Activated naive CD8-positive, alpha-beta T cell treated with anti-CD3 and anti-CD28 coated beads for 36 hours (primary cell): ENCODE data around the gene PCDHGB2. TPM values are rescaled to one million over a fixed set of nuclear protein-coding genes. Genes with fewer than 3 reads are reported as not detected.
"Not testable (repeated sequence)": the region's sequence is repeated elsewhere in the genome, so short reads cannot be mapped to it uniquely, and the experiment has no call there.

Source experiments
- DNase-seq: peaks from one replicate; pipeline ENCODE4 v3.0.0; 2021
- H3K27ac Mint-ChIP-seq: one replicate; pipeline ENCODE4 v1.8.0; 2022; ENCODE audit warnings: mild to moderate bottlenecking, moderate library complexity, mixed read lengths
- H3K27me3 Mint-ChIP-seq: one replicate; pipeline ENCODE4 v1.8.0; 2022; ENCODE audit warnings: mild to moderate bottlenecking, mixed read lengths
- H3K36me3 Mint-ChIP-seq: one replicate; pipeline ENCODE4 v1.8.0; 2021; ENCODE audit warnings: mild to moderate bottlenecking, mixed read lengths
- H3K4me1 Mint-ChIP-seq: one replicate; pipeline ENCODE4 v1.8.0; 2021; ENCODE audit warnings: mixed read lengths
- H3K4me3 Mint-ChIP-seq: one replicate; pipeline ENCODE4 v1.8.0; 2022; ENCODE audit warnings: mild to moderate bottlenecking, moderate library complexity, mixed read lengths
- H3K9me3 Mint-ChIP-seq: one replicate; pipeline ENCODE4 v1.8.0; 2022; ENCODE audit warnings: mixed read lengths
- total RNA-seq, 2 experiments: library from RNA; stranded (reverse); gene quantifications; one replicate each; pipeline ENCODE4 v1.2.3, GENCODE V29; 2021

PCDHGB2 gene
- total RNA-seq, 2 experiments from 2014 or later: 0.10 TPM; not detected in 1

DNA sequence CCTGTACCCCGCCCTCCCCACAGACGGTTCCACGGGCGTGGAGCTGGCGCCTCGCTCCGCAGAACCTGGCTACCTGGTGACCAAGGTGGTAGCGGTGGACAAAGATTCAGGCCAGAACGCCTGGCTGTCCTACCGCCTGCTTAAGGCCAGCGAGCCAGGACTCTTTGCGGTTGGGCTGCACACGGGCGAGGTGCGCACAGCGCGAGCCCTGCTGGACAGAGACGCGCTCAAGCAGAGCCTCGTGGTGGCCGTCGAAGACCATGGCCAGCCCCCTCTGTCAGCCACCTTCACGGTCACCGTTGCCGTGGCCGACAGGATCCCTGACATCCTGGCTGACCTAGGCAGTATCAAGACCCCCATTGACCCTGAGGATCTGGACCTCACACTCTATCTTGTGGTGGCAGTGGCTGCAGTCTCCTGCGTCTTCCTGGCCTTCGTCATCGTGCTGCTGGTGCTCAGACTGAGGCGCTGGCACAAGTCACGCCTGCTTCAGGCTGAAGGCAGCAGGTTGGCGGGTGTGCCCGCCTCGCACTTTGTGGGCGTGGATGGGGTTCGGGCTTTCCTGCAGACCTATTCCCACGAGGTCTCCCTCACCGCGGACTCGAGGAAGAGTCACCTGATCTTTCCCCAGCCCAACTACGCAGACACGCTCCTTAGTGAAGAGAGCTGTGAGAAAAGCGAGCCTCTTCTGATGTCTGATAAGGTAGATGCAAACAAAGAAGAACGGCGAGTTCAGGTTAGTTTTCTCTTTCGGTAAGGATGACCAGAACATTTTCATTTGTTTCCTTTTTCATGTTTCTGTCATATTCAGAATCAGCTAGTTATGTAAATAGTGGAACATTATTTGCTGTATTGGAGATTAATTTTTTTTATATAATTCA lies 6.5 kb downstream of the PCDHGB2 start:
- H3K27me3 Mint-ChIP-seq: peaks cover 92% of the 10 kb centered on the region
- H3K4me3 Mint-ChIP-seq: no peak overlapping the region
- peaks cover 4% of the 10 kb centered on the region for H3K4me1 Mint-ChIP-seq
- H3K9me3 Mint-ChIP-seq: peaks cover 31% of the 10 kb centered on the region
- no peak for DNase-seq
- no peak overlapping the region for H3K27ac Mint-ChIP-seq
- H3K36me3 Mint-ChIP-seq: peaks cover 28% of the 10 kb centered on the region

- Mint-ChIP-seq H3K9me3 (peaks cover 29% of the 10 kb centered on the region), H3K4me3 (peak within 1 kb of the TSS; percentile 60), H3K27ac (no peak within 1 kb of the TSS), H3K4me1 (peaks cover 4% of the 10 kb centered on the region), H3K36me3 (peaks cover 26% of the 10 kb centered on the region), H3K27me3 (peaks cover 93% of the 10 kb centered on the region)
- no peak for DNase-seq
Measured at GRCh38 chr5:141369994-141370848, 10.4 kb downstream of the PCDHGB2 start, which contains the start of gene PCDHGB3. TSS of gene PCDHGB3 (plus strand) at chr5:141370242. CDS start at chr5:141370395, 153 bp downstream.

DNA sequence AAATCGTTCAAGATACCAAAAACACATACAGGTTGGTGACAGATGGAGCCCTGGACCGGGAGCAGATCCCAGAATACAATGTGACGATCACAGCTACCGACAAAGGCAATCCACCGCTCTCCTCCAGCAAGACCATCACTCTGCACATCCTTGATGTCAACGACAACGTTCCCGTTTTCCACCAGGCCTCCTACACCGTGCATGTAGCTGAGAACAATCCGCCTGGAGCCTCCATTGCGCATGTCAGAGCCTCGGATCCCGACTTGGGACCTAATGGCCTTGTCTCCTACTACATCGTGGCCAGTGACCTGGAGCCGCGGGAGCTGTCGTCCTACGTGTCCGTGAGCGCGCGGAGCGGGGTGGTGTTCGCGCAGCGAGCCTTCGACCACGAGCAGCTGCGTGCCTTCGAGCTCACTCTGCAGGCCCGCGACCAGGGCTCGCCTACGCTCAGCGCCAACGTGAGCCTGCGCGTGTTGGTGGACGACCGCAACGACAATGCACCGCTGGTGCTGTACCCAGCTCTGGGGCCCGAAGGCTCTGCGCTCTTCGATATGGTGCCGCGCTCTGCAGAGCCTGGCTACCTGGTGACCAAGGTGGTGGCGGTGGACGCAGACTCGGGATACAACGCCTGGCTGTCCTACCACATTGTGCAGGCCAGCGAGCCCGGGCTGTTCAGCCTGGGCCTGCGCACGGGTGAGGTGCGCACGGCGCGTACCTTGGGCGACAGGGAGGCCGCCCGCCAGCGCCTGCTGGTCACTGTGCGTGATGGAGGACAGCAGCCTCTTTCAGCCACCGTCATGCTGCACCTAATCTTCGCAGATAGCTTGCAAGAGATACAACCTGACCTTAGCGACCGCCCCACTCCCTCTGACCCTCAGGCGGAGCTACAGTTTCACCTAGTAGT lies 12.0 kb downstream of the PCDHGB2 start:
- peaks cover 4% of the 10 kb centered on the region for H3K4me1 Mint-ChIP-seq
- H3K4me3 Mint-ChIP-seq: no peak overlapping the region
- peaks cover 32% of the 10 kb centered on the region for H3K9me3 Mint-ChIP-seq
- no peak overlapping the region for H3K27ac Mint-ChIP-seq
- H3K36me3 Mint-ChIP-seq: peaks cover 20% of the 10 kb centered on the region
- H3K27me3 Mint-ChIP-seq: peaks cover 90% of the 10 kb centered on the region
- no peak for DNase-seq

- Mint-ChIP-seq H3K4me3 (no peak within 1 kb of the TSS), H3K27ac (no peak within 1 kb of the TSS), H3K36me3 (peaks cover 25% of the 10 kb centered on the region), H3K9me3 (peaks cover 37% of the 10 kb centered on the region), H3K27me3 (peaks cover 86% of the 10 kb centered on the region), H3K4me1 (peaks cover 4% of the 10 kb centered on the region)
- no peak for DNase-seq
Measured at GRCh38 chr5:141373673-141374317, 14.0 kb downstream of the PCDHGB2 start, which contains the start of gene PCDHGA6. TSS of gene PCDHGA6 (plus strand) at chr5:141373891. CDS start at chr5:141374084, 193 bp downstream.

GRCh38 chr5:141374627-141375026 lies 14.8 kb downstream of the PCDHGB2 start:
- Mint-ChIP-seq H3K4me1 (peaks cover 4% of the 10 kb centered on the region), H3K27me3 (peaks cover 85% of the 10 kb centered on the region), H3K36me3 (peaks cover 25% of the 10 kb centered on the region), H3K27ac (no peak overlapping the region), H3K9me3 (peaks cover 39% of the 10 kb centered on the region), H3K4me3 (no peak overlapping the region)
- DNase-seq: no peak

DNA sequence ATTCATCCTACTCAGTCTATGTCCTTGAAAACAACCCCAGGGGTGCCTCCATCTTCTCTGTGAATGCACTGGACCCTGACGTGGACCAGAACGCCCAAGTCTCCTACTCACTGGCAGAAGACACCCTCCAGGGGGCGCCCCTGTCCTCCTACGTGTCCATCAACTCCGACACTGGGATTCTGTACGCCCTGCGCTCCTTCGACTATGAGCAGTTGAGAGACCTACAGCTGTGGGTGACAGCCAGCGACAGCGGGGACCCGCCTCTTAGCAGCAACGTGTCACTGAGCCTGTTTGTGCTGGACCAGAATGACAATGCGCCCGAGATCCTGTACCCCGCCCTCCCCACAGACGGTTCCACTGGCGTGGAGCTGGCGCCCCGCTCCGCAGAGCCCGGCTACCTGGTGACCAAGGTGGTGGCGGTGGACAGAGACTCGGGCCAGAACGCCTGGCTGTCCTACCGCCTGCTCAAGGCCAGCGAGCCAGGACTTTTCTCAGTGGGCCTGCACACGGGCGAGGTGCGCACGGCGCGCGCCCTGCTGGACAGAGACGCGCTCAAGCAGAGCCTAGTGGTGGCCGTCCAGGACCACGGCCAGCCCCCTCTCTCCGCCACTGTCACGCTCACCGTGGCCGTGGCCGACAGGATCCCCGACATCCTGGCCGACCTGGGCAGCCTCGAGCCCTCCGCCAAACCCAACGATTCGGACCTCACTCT lies 15.8 kb downstream of the PCDHGB2 start:
- H3K27me3 Mint-ChIP-seq: peaks cover 85% of the 10 kb centered on the region
- H3K27ac Mint-ChIP-seq, DNase-seq, H3K4me3 Mint-ChIP-seq, H3K4me1 Mint-ChIP-seq: not testable (repeated sequence)
- H3K36me3 Mint-ChIP-seq: peaks cover 23% of the 10 kb centered on the region
- peaks cover 37% of the 10 kb centered on the region for H3K9me3 Mint-ChIP-seq

DNA sequence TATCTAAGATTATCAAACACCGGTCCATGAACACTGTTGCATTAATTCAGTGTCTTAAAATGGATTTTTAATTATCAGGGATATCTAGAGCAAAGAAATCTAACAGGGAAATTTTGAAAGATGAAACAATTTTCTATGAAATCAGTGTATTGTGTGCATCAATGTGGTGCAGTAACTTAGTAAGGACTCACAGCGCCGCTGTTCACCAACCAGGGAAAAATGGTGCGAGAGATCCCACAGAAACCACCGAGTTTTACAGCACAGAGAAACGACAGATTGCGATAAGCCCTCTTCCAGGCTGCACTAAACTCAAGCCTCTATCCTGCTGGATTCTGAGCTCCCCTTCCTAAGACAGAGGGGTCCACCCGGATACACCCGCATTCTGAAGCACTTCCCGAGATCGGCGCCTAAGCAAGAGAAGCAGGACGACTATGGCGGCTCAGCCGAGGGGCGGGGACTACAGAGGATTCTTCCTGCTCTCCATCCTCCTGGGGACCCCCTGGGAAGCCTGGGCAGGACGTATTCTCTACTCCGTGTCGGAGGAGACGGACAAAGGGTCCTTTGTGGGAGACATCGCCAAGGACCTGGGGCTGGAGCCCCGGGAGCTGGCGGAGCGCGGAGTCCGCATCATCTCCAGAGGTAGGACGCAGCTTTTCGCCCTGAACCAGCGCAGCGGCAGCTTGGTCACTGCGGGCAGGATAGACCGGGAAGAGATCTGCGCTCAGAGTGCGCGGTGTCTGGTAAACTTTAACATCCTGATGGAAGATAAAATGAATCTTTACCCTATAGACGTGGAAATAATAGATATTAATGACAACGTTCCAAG lies 22.9 kb downstream of the PCDHGB2 start, which contains the start of gene PCDHGA7:
Gene PCDHGA7 (plus strand): TSS at position 274 of the 826 bp plus-strand sequence. CDS start 158 bp downstream, at position 432.
- peak within 1 kb of the TSS; percentile 59 for H3K4me3 Mint-ChIP-seq
- peaks cover 35% of the 10 kb centered on the region for H3K9me3 Mint-ChIP-seq
- peaks cover 2% of the 10 kb centered on the region for H3K36me3 Mint-ChIP-seq
- no peak for DNase-seq
- peaks cover 88% of the 10 kb centered on the region for H3K27me3 Mint-ChIP-seq
- H3K27ac Mint-ChIP-seq: no peak within 1 kb of the TSS
- peaks cover 2% of the 10 kb centered on the region for H3K4me1 Mint-ChIP-seq

DNA sequence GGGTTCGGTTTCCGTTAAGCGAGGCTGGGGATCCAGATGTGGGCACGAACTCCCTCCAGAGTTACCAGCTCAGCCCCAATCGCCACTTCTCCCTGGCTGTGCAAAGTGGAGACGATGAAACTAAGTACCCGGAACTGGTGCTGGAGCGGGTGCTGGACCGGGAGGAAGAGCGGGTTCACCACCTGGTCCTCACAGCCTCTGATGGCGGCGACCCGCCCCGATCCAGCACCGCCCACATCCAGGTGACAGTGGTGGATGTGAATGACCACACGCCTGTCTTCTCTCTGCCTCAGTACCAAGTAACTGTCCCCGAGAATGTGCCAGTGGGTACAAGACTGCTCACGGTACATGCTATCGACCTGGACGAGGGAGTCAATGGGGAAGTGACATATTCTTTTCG lies 23.6 kb downstream of the PCDHGB2 start:
- Mint-ChIP-seq H3K27ac (no peak overlapping the region), H3K4me1 (peaks cover 2% of the 10 kb centered on the region), H3K9me3 (peaks cover 38% of the 10 kb centered on the region), H3K36me3 (peaks cover 4% of the 10 kb centered on the region), H3K27me3 (peaks cover 86% of the 10 kb centered on the region), H3K4me3 (no peak overlapping the region)
- DNase-seq: no peak

GRCh38 chr5:141384471-141385267 lies 24.9 kb downstream of the PCDHGB2 start:
- Mint-ChIP-seq H3K27ac (no peak overlapping the region), H3K4me3 (no peak overlapping the region), H3K4me1 (peaks cover 2% of the 10 kb centered on the region), H3K27me3 (peaks cover 89% of the 10 kb centered on the region), H3K36me3 (peaks cover 13% of the 10 kb centered on the region), H3K9me3 (peaks cover 41% of the 10 kb centered on the region)
- DNase-seq: no peak

GRCh38 chr5:141387557-141388311 lies 27.9 kb downstream of the PCDHGB2 start, which contains the start of gene PCDHGB4:
TSS of gene PCDHGB4 (plus strand) at chr5:141387698. CDS start at chr5:141387885, 187 bp downstream.
- not testable (repeated sequence) for H3K4me1 Mint-ChIP-seq, H3K27ac Mint-ChIP-seq, DNase-seq
- peaks cover 85% of the 10 kb centered on the region for H3K27me3 Mint-ChIP-seq
- peak within 1 kb of the TSS; percentile 37 for H3K4me3 Mint-ChIP-seq
- peaks cover 17% of the 10 kb centered on the region for H3K36me3 Mint-ChIP-seq
- peaks cover 47% of the 10 kb centered on the region for H3K9me3 Mint-ChIP-seq

DNA sequence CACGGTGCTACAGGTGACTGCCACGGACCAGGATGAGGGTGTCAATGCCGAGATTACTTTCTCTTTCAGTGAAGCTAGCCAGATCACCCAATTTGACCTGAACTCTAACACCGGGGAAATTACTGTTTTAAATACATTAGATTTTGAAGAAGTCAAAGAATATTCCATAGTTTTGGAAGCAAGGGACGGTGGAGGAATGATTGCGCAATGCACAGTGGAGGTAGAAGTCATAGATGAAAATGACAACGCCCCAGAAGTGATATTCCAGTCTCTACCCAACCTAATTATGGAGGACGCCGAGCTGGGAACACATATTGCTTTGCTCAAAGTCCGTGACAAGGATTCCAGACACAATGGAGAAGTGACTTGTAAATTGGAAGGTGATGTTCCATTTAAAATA lies 28.9 kb downstream of the PCDHGB2 start:
- H3K4me1 Mint-ChIP-seq: no peaks in the 10 kb centered on the region
- H3K27ac Mint-ChIP-seq: no peak overlapping the region
- peaks cover 48% of the 10 kb centered on the region for H3K9me3 Mint-ChIP-seq
- no peak overlapping the region for H3K4me3 Mint-ChIP-seq
- H3K27me3 Mint-ChIP-seq: peaks cover 84% of the 10 kb centered on the region
- no peak for DNase-seq
- peaks cover 21% of the 10 kb centered on the region for H3K36me3 Mint-ChIP-seq
